GM23338 (cell line): ENCODE results near the gene ANKRD66. TPM values are rescaled to one million over a fixed set of nuclear protein-coding genes. Genes with fewer than 3 reads are reported as not detected.

Source experiments
- ATAC-seq: fragments of 200-7000 bp; cut with Tn5 transposase; 3 replicates; pipeline ENCODE4 v1.9.1; 2020
- DNase-seq: peaks from one replicate; pipeline ENCODE4 v3.0.0-alpha.2; 2015; ENCODE audit warnings: low spot score
- H2AFZ ChIP-seq: fragments of 200-600 bp; sonication (generic); 2 replicates; pipeline ENCODE4 v1.8.0; 2016; ENCODE audit warnings: antibody characterized with exemption, mild to moderate bottlenecking, moderate library complexity
- H3F3A ChIP-seq: fragments of 200-600 bp; sonication (generic); replicated peaks from 2 replicates; pipeline ENCODE4 v1.8.0; 2017; ENCODE audit warnings: antibody characterized with exemption, mixed run types, low read depth
- H3K27ac ChIP-seq: fragments of 200-600 bp; sonication (generic); 2 replicates; pipeline ENCODE4 v1.6.1; 2016; ENCODE audit warnings: low read depth
- H3K27me3 ChIP-seq: fragments of 200-600 bp; sonication (generic); 2 replicates; pipeline ENCODE4 v1.8.0; 2016; ENCODE audit warnings: mild to moderate bottlenecking, mixed run types, moderate library complexity; ENCODE audit not compliant: insufficient read depth
- H3K36me3 ChIP-seq: fragments of 200-600 bp; sonication (generic); 2 replicates; pipeline ENCODE4 v1.8.0; 2016; ENCODE audit warnings: mild to moderate bottlenecking; ENCODE audit not compliant: insufficient read depth
- H3K4me1 ChIP-seq: fragments of 200-600 bp; sonication (generic); 2 replicates; pipeline ENCODE4 v1.8.0; 2016; ENCODE audit warnings: mild to moderate bottlenecking, moderate library complexity; ENCODE audit not compliant: insufficient read depth
- H3K4me2 ChIP-seq: fragments of 200-600 bp; sonication (generic); 2 replicates; pipeline ENCODE4 v1.7.1; 2017; ENCODE audit warnings: mixed run types
- H3K4me3 ChIP-seq: fragments of 200-600 bp; sonication (generic); 2 replicates; pipeline ENCODE4 v1.6.1; 2016; ENCODE audit warnings: mixed run types
- H3K79me2 ChIP-seq: fragments of 200-600 bp; sonication (generic); replicated peaks from 2 replicates; pipeline ENCODE4 v1.8.0; 2017; ENCODE audit warnings: mild to moderate bottlenecking; ENCODE audit not compliant: insufficient read depth
- H3K9me2 ChIP-seq: fragments of 200-600 bp; sonication (generic); 2 replicates; pipeline ENCODE4 v1.8.0; 2017; ENCODE audit not compliant: insufficient read depth
- H4K20me1 ChIP-seq: fragments of 200-600 bp; sonication (generic); replicated peaks from 2 replicates; pipeline ENCODE4 v1.8.0; 2017; ENCODE audit warnings: mild to moderate bottlenecking; ENCODE audit not compliant: insufficient read depth
- H3K27ac Mint-ChIP-seq: 2 replicates; pipeline ENCODE4 v1.8.0; 2020; ENCODE audit warnings: inconsistent platforms, mild to moderate bottlenecking, moderate library complexity, mixed read lengths
- H3K27me3 Mint-ChIP-seq: 3 replicates; pipeline ENCODE4 v1.8.0; 2022; ENCODE audit warnings: low read depth, mild to moderate bottlenecking, moderate library complexity, mixed read lengths, inconsistent platforms; ENCODE audit not compliant: insufficient read depth, poor library complexity
- H3K36me3 Mint-ChIP-seq: 3 replicates; pipeline ENCODE4 v1.8.0; 2021; ENCODE audit warnings: low read depth, mild to moderate bottlenecking, inconsistent platforms, moderate library complexity, mixed read lengths
- H3K4me1 Mint-ChIP-seq: 3 replicates; pipeline ENCODE4 v1.8.0; 2020; ENCODE audit warnings: mild to moderate bottlenecking, inconsistent platforms, mixed read lengths
- H3K4me3 Mint-ChIP-seq: 3 replicates; pipeline ENCODE4 v1.8.0; 2021; ENCODE audit warnings: moderate library complexity, mild to moderate bottlenecking, inconsistent platforms, mixed read lengths
- H3K9me3 Mint-ChIP-seq: 3 replicates; pipeline ENCODE4 v1.8.0; 2020; ENCODE audit warnings: moderate library complexity, mild to moderate bottlenecking, inconsistent platforms, mixed read lengths
- CREB1 ChIP-seq: fragments of 250-450 bp; sonication (Bioruptor Pico); IDR thresholded peaks from 2 replicates; pipeline ENCODE4 v1.5.0; 2020; ENCODE audit warnings: low read depth, mild to moderate bottlenecking, moderate library complexity
- EZH2 ChIP-seq: fragments of 200-600 bp; sonication (generic); IDR thresholded peaks from one replicate; pipeline ENCODE4 v1.8.0; 2017; ENCODE audit warnings: antibody characterized with exemption, mild to moderate bottlenecking, low read depth; ENCODE audit not compliant: unreplicated experiment
- EZH2phosphoT487 ChIP-seq: fragments of 200-600 bp; sonication (generic); IDR thresholded peaks from one replicate; pipeline ENCODE4 v1.8.1; 2018; ENCODE audit warnings: antibody characterized with exemption; ENCODE audit not compliant: unreplicated experiment
- JUNB ChIP-seq: IDR thresholded peaks from one replicate; pipeline ENCODE4 v1.6.1; 2016; ENCODE audit warnings: antibody characterized with exemption; ENCODE audit not compliant: unreplicated experiment
- NANOG ChIP-seq: IDR thresholded peaks from 2 replicates; pipeline ENCODE4 v1.6.1; 2016; ENCODE audit warnings: antibody characterized with exemption, borderline replicate concordance
- POLR2AphosphoS5 ChIP-seq: IDR thresholded peaks from 2 replicates; pipeline ENCODE4 v1.6.1; 2016; ENCODE audit warnings: antibody characterized with exemption, low read depth
- STAT1 ChIP-seq: IDR thresholded peaks from one replicate; pipeline ENCODE4 v1.6.1; 2016; ENCODE audit warnings: antibody characterized with exemption; ENCODE audit not compliant: unreplicated experiment
- ZNF114 ChIP-seq: fragments of 250-450 bp; sonication (Bioruptor Pico); IDR thresholded peaks from 2 replicates; pipeline ENCODE4 v1.5.0; 2020; ENCODE audit warnings: mild to moderate bottlenecking, moderate library complexity
- ZNF331 ChIP-seq: fragments of 250-450 bp; sonication (Bioruptor Pico); IDR thresholded peaks from 2 replicates; pipeline ENCODE4 v1.5.0; 2020; ENCODE audit warnings: low read depth, mild to moderate bottlenecking, moderate library complexity
- polyA plus RNA-seq: library from polyadenylated mRNA; unstranded; fragments of >200 nt; fragmentation: Nextera tagmentation; extraction: Ambion mirVana; gene quantifications from 2 replicates; pipeline ENCODE4 v1.2.1, GENCODE V29; 2016
- total RNA-seq: library from RNA; depleted of rRNA; stranded (reverse); fragments of >200 nt; shearing (Covaris generic); gene quantifications from 2 replicates; pipeline ENCODE4 v1.2.3, GENCODE V29; 2014
- TF ChIP-seq, protein P1 (sequence below): fragments of 250-450 bp; sonication (Bioruptor Pico); IDR thresholded peaks from 2 replicates; pipeline ENCODE4 v1.5.0; 2020; ENCODE audit warnings: mild to moderate bottlenecking, moderate library complexity
- TF ChIP-seq, protein P2 (sequence below), 2 experiments: fragments of 200-600 bp in 1 of 2; sonication (generic) in 1 of 2; conservative IDR thresholded peaks; 2 replicates each; pipeline versions ENCODE4 v1.5.1 to v1.6.1; 2016 to 2017; ENCODE audit warnings: antibody characterized with exemption in 2 of 2, low read depth in 2 of 2, mild to moderate bottlenecking in 2 of 2, moderate library complexity in 1 of 2
- TF ChIP-seq, protein P3 (sequence below): IDR thresholded peaks from one replicate; pipeline ENCODE4 v1.6.1; 2018; ENCODE audit warnings: antibody characterized with exemption; ENCODE audit not compliant: unreplicated experiment
- TF ChIP-seq, protein P4 (sequence below): IDR thresholded peaks from 2 replicates; pipeline ENCODE4 v1.6.1; 2016; ENCODE audit warnings: antibody characterized with exemption

Gene ANKRD66
- total and polyA plus RNA-seq, 2 experiments from 2014 or later: not detected

DNA sequence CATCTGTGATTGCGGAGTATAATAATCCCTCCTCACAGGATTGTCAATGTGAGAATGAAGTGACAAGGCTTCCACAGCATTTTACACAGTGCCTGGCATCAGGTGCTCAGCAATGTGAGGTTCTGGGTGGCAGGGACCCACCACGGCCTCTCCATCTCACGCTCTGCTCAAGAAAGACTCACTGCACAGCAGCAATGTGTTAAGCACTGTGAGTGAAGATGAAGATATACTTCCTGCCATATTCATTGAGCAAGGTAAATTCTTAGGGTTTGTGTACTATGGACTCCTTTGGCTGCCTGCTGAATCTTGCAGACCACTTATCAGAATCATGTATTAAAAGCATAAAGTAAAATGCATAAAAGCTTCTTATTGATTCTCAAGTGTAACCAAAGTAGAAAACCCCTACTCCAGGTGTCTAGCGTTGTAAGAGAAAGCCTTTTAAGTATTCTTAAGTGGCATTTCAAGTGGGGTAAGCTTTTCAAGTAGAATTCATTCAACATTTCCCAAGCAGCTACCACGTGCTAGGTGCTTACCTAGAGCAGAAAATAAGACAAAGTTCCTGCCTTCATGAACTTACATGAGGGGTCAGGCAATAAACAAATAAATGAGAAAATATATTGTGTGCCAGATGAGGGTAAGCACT, 29.5 kb downstream of the ANKRD66 start:
- Mint-ChIP-seq H3K27me3 (peaks cover 1% of the 10 kb centered on the region), H3K27ac (no peak overlapping the region), H3K36me3 (no peaks in the 10 kb centered on the region; the same call in 2 of the 3 replicates), H3K9me3 (no peaks in the 10 kb centered on the region; the same call in 2 of the 3 replicates), H3K4me1 (no peaks in the 10 kb centered on the region), H3K4me3 (no peak overlapping the region)
- Histone ChIP-seq H3K4me2 (no peak overlapping the region), H3F3A (no peaks in the 10 kb centered on the region), H3K79me2 (no peaks in the 10 kb centered on the region), H4K20me1 (no peaks in the 10 kb centered on the region), H3K27me3 (no peaks in the 10 kb centered on the region), H3K36me3 (no peaks in the 10 kb centered on the region), H2AFZ (peak overlapping the region; percentile 74; the same call in 1 of the 2 replicates), H3K9me2 (peaks cover 9% of the 10 kb centered on the region; the same call in 1 of the 2 replicates), H3K4me3 (no peak overlapping the region), H3K27ac (no peak overlapping the region), H3K4me1 (no peaks in the 10 kb centered on the region)
- TF ChIP-seq EZH2phosphoT487: no peak
- TF ChIP-seq, protein P1, sequence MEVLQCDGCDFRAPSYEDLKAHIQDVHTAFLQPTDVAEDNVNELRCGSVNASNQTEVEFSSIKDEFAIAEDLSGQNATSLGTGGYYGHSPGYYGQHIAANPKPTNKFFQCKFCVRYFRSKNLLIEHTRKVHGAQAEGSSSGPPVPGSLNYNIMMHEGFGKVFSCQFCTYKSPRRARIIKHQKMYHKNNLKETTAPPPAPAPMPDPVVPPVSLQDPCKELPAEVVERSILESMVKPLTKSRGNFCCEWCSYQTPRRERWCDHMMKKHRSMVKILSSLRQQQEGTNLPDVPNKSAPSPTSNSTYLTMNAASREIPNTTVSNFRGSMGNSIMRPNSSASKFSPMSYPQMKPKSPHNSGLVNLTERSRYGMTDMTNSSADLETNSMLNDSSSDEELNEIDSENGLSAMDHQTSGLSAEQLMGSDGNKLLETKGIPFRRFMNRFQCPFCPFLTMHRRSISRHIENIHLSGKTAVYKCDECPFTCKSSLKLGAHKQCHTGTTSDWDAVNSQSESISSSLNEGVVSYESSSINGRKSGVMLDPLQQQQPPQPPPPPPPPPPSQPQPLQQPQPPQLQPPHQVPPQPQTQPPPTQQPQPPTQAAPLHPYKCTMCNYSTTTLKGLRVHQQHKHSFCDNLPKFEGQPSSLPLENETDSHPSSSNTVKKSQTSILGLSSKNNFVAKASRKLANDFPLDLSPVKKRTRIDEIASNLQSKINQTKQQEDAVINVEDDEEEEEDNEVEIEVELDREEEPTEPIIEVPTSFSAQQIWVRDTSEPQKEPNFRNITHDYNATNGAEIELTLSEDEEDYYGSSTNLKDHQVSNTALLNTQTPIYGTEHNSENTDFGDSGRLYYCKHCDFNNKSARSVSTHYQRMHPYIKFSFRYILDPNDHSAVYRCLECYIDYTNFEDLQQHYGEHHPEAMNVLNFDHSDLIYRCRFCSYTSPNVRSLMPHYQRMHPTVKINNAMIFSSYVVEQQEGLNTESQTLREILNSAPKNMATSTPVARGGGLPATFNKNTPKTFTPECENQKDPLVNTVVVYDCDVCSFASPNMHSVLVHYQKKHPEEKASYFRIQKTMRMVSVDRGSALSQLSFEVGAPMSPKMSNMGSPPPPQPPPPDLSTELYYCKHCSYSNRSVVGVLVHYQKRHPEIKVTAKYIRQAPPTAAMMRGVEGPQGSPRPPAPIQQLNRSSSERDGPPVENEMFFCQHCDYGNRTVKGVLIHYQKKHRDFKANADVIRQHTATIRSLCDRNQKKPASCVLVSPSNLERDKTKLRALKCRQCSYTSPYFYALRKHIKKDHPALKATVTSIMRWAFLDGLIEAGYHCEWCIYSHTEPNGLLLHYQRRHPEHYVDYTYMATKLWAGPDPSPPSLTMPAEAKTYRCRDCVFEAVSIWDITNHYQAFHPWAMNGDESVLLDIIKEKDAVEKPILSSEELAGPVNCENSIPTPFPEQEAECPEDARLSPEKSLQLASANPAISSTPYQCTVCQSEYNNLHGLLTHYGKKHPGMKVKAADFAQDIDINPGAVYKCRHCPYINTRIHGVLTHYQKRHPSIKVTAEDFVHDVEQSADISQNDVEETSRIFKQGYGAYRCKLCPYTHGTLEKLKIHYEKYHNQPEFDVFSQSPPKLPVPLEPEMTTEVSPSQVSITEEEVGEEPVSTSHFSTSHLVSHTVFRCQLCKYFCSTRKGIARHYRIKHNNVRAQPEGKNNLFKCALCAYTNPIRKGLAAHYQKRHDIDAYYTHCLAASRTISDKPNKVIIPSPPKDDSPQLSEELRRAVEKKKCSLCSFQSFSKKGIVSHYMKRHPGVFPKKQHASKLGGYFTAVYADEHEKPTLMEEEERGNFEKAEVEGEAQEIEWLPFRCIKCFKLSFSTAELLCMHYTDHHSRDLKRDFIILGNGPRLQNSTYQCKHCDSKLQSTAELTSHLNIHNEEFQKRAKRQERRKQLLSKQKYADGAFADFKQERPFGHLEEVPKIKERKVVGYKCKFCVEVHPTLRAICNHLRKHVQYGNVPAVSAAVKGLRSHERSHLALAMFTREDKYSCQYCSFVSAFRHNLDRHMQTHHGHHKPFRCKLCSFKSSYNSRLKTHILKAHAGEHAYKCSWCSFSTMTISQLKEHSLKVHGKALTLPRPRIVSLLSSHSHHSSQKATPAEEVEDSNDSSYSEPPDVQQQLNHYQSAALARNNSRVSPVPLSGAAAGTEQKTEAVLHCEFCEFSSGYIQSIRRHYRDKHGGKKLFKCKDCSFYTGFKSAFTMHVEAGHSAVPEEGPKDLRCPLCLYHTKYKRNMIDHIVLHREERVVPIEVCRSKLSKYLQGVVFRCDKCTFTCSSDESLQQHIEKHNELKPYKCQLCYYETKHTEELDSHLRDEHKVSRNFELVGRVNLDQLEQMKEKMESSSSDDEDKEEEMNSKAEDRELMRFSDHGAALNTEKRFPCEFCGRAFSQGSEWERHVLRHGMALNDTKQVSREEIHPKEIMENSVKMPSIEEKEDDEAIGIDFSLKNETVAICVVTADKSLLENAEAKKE (CRISPR knock-in tag): no peak
- TF ChIP-seq, protein P2, sequence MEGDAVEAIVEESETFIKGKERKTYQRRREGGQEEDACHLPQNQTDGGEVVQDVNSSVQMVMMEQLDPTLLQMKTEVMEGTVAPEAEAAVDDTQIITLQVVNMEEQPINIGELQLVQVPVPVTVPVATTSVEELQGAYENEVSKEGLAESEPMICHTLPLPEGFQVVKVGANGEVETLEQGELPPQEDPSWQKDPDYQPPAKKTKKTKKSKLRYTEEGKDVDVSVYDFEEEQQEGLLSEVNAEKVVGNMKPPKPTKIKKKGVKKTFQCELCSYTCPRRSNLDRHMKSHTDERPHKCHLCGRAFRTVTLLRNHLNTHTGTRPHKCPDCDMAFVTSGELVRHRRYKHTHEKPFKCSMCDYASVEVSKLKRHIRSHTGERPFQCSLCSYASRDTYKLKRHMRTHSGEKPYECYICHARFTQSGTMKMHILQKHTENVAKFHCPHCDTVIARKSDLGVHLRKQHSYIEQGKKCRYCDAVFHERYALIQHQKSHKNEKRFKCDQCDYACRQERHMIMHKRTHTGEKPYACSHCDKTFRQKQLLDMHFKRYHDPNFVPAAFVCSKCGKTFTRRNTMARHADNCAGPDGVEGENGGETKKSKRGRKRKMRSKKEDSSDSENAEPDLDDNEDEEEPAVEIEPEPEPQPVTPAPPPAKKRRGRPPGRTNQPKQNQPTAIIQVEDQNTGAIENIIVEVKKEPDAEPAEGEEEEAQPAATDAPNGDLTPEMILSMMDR (conservative IDR thresholded peaks at IDR 0.05; ENCODE audit: low read depth in 2 of 2): no peak
- TF ChIP-seq ZNF331 (CRISPR knock-in tag): no peak
- no peak for TF ChIP-seq STAT1
- TF ChIP-seq ZNF114 (CRISPR knock-in tag): no peak
- TF ChIP-seq NANOG: no peak
- TF ChIP-seq EZH2: no peak
- TF ChIP-seq, protein P3, sequence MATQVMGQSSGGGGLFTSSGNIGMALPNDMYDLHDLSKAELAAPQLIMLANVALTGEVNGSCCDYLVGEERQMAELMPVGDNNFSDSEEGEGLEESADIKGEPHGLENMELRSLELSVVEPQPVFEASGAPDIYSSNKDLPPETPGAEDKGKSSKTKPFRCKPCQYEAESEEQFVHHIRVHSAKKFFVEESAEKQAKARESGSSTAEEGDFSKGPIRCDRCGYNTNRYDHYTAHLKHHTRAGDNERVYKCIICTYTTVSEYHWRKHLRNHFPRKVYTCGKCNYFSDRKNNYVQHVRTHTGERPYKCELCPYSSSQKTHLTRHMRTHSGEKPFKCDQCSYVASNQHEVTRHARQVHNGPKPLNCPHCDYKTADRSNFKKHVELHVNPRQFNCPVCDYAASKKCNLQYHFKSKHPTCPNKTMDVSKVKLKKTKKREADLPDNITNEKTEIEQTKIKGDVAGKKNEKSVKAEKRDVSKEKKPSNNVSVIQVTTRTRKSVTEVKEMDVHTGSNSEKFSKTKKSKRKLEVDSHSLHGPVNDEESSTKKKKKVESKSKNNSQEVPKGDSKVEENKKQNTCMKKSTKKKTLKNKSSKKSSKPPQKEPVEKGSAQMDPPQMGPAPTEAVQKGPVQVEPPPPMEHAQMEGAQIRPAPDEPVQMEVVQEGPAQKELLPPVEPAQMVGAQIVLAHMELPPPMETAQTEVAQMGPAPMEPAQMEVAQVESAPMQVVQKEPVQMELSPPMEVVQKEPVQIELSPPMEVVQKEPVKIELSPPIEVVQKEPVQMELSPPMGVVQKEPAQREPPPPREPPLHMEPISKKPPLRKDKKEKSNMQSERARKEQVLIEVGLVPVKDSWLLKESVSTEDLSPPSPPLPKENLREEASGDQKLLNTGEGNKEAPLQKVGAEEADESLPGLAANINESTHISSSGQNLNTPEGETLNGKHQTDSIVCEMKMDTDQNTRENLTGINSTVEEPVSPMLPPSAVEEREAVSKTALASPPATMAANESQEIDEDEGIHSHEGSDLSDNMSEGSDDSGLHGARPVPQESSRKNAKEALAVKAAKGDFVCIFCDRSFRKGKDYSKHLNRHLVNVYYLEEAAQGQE: no peak
- TF ChIP-seq CREB1 (CRISPR knock-in tag): no peak
- no peak for TF ChIP-seq POLR2AphosphoS5
- TF ChIP-seq, protein P4, sequence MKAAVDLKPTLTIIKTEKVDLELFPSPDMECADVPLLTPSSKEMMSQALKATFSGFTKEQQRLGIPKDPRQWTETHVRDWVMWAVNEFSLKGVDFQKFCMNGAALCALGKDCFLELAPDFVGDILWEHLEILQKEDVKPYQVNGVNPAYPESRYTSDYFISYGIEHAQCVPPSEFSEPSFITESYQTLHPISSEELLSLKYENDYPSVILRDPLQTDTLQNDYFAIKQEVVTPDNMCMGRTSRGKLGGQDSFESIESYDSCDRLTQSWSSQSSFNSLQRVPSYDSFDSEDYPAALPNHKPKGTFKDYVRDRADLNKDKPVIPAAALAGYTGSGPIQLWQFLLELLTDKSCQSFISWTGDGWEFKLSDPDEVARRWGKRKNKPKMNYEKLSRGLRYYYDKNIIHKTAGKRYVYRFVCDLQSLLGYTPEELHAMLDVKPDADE: no peak
- TF ChIP-seq JUNB: no peak
- ATAC-seq: no peak
- DNase-seq: no peak
